HG02623 (cell line): ENCODE results near the gene CACNA1H.

ENCODE experiments used
- ATAC-seq: cut with Tn5 transposase; IDR thresholded peaks from one replicate; pipeline ENCODE4 v1.9.1; 2021; ENCODE audit warnings: moderate library complexity; ENCODE audit not compliant: unreplicated experiment

The CACNA1H gene

GRCh38 chr16:1140582-1141162 lies 12.2 kb upstream of the CACNA1H start:
- no peak for ATAC-seq

- no peak for ATAC-seq
These were observed 11.7 kb upstream of the CACNA1H start for GRCh38 chr16:1141191-1141590.

- no peak for ATAC-seq
These were observed 11.2 kb upstream of the CACNA1H start for GRCh38 chr16:1141716-1142115.

- ATAC-seq = no peak
These were observed 10.0 kb upstream of the CACNA1H start for GRCh38 chr16:1142911-1143310.

DNA sequence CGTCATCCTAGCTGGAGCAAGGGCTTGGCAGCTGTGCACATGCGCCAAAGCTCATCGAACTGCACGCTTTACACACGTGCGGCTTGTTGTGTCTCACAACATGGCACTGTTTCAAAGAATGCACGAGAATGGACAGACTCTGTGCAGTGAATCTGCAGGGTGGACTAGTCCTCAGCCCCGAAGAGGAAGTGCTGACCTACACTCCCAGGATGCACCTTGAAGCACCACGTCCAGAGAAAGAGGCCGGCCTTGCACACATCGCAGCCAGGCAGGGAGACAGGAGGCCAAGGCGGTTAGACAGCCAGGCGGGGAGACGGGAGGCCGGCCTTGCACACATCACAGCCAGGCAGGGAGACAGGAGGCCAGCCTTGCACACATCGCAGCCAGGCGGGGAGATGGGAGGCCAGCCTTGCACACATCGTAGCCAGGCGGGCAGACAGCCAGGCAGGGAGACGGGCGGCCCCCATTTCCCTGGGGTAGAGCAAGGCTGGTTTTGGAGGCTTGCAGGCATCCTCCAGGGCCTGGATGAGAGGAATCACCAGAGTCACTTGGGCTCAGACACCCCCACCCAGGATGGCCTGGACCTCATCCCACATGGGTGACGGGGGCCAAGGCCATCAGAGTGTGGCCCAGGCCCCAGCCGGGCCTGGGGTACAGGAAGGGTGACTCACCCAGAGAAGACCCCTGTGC lies 9.0 kb upstream of the CACNA1H start:
- ATAC-seq = no peak

GRCh38 chr16:1144476-1145382 lies 8.2 kb upstream of the CACNA1H start:
- no peak for ATAC-seq

DNA sequence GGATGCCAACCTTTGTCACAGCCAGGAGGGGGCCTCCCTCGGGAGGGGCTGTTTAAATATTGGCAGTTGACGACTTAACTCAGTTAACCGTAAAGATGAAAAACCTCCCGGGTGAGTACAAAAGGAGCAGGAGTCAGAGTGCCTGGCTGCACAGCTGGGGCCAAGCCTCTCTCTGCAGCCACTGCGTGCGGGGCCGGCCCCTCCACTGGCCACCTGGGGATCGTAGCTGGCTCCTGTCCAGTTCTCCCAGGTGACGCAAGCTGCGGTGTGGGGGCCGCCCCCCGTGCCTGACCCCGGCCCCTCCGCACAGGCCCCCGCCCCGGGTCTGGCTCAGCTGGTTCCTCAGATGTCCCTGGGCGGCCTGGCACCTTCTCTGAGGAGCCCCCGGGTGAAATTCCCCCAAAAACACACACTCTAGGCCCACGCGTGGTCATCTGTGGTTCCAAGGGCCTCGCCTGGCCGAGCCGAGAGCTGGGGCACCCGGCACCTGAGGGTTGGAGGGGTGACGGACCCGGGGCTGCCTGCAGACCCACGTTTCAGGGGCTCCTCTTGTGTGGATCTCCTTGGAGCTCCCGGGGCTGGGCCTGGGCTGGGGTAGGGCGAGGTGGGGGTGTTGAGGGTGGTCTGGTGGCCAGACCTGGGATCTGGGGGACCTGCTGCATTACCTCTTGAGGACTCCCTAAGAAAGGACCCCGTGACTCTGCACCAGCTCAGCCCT lies 7.4 kb upstream of the CACNA1H start:
- no peak for ATAC-seq

DNA sequence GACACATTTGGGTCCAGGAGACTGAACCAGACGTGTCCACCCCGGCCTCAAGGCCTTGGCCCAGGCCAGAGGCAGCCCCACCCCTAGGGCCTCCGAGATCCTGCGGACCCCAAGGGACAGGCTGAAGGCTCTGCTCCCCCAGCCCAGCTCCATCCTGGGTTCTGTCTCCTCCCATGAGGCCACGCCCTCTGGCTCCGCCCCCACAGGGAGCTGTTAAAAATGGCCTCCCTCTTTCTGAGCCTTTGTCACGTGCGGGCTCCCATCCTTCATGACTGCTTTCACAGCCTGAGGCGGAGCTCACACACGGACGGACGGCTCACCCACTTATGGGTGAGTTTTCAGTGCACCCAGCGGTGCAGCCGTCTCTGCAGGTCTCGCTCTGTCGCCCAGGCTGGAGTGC lies 6.5 kb upstream of the CACNA1H start:
- no peak for ATAC-seq

DNA sequence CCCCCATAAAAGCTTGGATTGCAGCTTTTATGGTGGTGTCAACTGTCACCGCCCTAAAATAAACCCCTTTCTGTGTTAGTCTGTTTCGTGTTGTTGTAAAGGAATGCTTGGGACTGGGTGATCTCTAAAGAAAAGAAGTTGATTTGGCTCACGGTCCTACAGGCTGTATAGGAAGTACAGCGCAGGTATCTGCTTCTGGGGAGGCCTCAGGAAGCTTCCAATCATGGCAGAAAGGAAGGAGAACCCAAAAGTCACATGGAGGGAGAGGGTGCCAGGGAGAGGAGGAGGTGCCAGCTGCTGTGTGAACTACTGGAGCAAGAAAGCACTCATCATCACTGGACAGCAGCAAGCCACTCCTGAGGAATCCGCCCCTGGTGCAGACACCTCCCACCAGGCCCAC lies 5.9 kb upstream of the CACNA1H start:
- no peak for ATAC-seq

GRCh38 chr16:1149101-1149636 lies 3.7 kb upstream of the CACNA1H start:
- no peak for ATAC-seq

DNA sequence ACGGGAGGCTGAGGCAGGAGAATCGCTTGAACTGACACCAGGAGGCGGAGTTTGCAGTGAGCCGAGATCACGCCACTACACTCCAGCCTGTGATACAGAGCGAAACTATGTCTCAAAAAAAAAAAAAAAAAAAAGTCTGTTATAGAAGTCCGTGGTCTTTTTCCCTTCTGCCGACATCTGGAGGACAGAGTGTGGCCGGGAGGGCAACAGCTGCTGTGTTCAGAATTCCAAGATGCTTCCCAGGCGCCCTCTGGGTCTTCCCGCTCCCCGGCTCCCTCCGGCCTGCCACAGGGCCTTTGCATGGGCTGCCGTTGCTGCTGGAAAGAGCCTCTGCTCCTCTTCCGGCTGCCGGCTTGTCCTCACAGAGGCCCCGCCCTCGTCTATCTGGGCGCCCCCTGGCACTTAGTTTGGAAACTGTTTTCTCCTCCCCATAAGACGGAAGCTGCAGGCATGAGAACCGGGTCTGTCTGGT lies 2.4 kb upstream of the CACNA1H start:
- ATAC-seq = no peak

DNA sequence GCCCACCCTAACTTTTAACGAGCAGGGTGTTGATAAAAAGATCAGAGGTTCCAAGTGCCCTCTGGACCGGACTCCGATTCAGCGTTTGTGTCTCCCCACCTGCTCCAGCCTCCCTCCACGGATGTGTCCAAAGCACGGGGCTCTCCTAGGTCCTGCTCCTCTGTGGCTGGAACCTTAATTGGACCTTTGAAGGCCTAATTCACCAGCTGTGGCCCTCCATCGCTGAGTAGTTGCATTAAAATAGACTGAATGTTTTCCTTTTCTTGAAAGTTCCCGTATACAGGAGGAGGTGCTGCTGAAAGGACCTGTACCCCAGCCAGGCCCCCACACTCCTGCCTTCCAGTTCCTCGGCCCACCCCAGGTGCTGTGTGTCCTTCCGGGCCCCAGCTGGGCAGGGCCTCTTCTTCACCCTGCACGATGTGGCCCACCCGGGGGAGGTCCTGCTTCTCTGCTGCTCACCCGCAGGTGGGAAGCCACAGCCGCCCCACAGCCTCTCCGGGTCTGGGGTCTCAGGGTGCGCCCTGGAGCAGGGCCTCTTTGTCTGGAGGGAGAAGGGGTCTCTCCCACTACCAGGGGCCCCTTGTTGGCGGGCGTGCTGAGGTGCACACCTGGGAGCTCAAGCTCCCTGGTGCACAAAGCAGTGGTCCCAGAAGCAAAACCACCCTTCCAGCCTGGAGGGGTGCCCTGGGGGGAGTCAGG lies 1.3 kb upstream of the CACNA1H start:
- no peak for ATAC-seq

- no peak for ATAC-seq
These were observed 725 bp upstream of the CACNA1H start for GRCh38 chr16:1152123-1152638.

DNA sequence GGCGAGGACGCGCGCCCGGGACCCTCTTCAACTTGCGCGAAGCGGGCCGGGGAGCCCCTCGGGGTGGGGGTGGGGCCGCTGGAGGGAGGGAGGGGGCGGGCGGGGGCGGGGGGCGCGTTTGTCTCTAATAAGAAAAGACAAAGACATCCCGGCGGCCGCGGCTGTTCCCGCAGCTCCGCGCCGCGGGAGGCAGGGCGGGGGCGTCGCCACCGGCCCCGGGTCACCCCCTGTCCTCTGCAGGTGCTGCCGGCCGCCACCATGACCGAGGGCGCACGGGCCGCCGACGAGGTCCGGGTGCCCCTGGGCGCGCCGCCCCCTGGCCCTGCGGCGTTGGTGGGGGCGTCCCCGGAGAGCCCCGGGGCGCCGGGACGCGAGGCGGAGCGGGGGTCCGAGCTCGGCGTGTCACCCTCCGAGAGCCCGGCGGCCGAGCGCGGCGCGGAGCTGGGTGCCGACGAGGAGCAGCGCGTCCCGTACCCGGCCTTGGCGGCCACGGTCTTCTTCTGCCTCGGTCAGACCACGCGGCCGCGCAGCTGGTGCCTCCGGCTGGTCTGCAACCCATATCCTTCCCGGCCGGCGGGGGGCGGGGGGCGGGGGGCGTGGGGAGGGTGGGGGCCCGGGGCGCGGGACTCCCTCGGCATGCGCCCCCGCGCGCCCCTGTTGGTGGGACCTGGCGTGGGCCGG lies 714 bp downstream of the CACNA1H start:
- no peak for ATAC-seq

DNA sequence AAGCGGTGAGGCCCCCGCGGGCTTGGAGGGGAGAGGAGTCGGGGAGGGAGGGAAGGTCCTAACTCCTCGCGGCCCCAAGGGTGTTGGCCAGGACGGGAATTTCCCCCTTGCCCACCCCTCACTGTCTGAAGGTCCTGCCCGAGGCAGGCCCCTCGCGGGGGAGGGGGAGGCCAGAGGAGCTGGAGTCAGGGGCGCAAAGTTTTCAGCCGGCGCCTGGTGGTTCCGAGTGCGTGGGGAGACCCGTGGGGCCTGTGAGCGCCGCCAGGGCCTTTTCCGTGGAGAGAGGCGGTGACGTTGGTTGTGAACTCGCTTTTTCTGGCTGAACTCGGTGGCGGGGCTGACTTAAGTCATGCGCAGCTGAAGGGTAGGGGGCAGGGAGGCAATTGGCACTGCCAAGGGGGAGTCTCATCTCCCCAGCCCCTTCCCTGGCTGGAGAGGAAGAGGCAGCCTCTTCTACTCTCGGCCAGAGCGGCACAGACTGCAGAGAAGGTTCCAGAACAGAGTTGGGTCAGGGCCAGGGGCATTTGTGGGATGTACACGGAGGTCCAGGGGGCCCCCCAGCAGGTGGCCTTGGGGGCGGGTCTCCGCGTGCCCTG lies 1.5 kb downstream of the CACNA1H start:
- ATAC-seq = no peak

GRCh38 chr16:1154887-1155331 lies 2.0 kb downstream of the CACNA1H start:
- no peak for ATAC-seq

- ATAC-seq = no peak
These were observed 2.6 kb downstream of the CACNA1H start for GRCh38 chr16:1155353-1156054.
